Stimulated activated CD4-positive, alpha-beta T cell treated with anti-CD3 and anti-CD28 coated beads, Interleukin-2, amount 100 ng/mL, for 24 hours (primary cell): Measurements from ENCODE around the gene GLCCI1.

Experiments
- DNase-seq, 2 donors: peaks; one replicate each; pipeline ENCODE4 v3.0.0-alpha.2; 2020

Gene GLCCI1

GRCh38 chr7:7968544-7969305, at the start of gene GLCCI1:
TSS of gene GLCCI1 (plus strand) at chr7:7968796. CDS start at chr7:7969351, 555 bp downstream.
- DNase-seq, result peak; percentile 96 to 97

GRCh38 chr7:7919449-7919945, 49.1 kb upstream of the GLCCI1 start:
- DNase-seq, result no peak

GRCh38 chr7:7920056-7920455, 48.5 kb upstream of the GLCCI1 start:
- no peak for DNase-seq

- no peak for DNase-seq
Observed at GRCh38 chr7:7920481-7920880, 48.1 kb upstream of the GLCCI1 start.

- no peak for DNase-seq
Observed at GRCh38 chr7:7921830-7922229, 46.8 kb upstream of the GLCCI1 start.

- no peak for DNase-seq
Observed at GRCh38 chr7:7922684-7923385, 45.8 kb upstream of the GLCCI1 start.

- no peak for DNase-seq
Observed at GRCh38 chr7:7923818-7924217, 44.8 kb upstream of the GLCCI1 start.

GRCh38 chr7:7924303-7924702, 44.3 kb upstream of the GLCCI1 start:
- no peak for DNase-seq

GRCh38 chr7:7931626-7932025, 37.0 kb upstream of the GLCCI1 start:
- DNase-seq, result no peak

GRCh38 chr7:7932553-7932952, 36.0 kb upstream of the GLCCI1 start:
- no peak for DNase-seq

- DNase-seq, result no peak
Observed at GRCh38 chr7:7933915-7934526, 34.6 kb upstream of the GLCCI1 start.

- DNase-seq, result no peak
Observed at GRCh38 chr7:7934945-7935344, 33.7 kb upstream of the GLCCI1 start.

GRCh38 chr7:7938471-7938870, 30.1 kb upstream of the GLCCI1 start:
- DNase-seq, result no peak

- DNase-seq, result no peak
Observed at GRCh38 chr7:7943951-7944350, 24.6 kb upstream of the GLCCI1 start.

- peak; percentile 34 to 51 for DNase-seq
Observed at GRCh38 chr7:7944619-7945282, 23.8 kb upstream of the GLCCI1 start.

- no peak for DNase-seq
Observed at GRCh38 chr7:7946486-7946885, 22.1 kb upstream of the GLCCI1 start.

- no peak for DNase-seq
Observed at GRCh38 chr7:7948232-7948631, 20.4 kb upstream of the GLCCI1 start.

- no peak for DNase-seq
Observed at GRCh38 chr7:7953806-7954205, 14.8 kb upstream of the GLCCI1 start.

- no peak for DNase-seq
Observed at GRCh38 chr7:7956531-7957128, 12.0 kb upstream of the GLCCI1 start.

- no peak for DNase-seq
Observed at GRCh38 chr7:7957513-7957912, 11.1 kb upstream of the GLCCI1 start.

- no peak for DNase-seq
Observed at GRCh38 chr7:7959979-7960670, 8.5 kb upstream of the GLCCI1 start.

GRCh38 chr7:7962851-7963250, 5.7 kb upstream of the GLCCI1 start:
- no peak for DNase-seq
